GM21825 (cell line): ENCODE measurements around the gene CNTLN.
"Not testable (repeated sequence)": the region's sequence is repeated elsewhere in the genome, so short reads cannot be mapped to it uniquely, and the experiment has no call there.

ENCODE experiments used
- ATAC-seq: cut with Tn5 transposase; IDR thresholded peaks from one replicate; pipeline ENCODE4 v1.9.1; 2021; ENCODE audit warnings: mild to moderate bottlenecking, moderate library complexity; ENCODE audit not compliant: unreplicated experiment

The CNTLN gene

DNA sequence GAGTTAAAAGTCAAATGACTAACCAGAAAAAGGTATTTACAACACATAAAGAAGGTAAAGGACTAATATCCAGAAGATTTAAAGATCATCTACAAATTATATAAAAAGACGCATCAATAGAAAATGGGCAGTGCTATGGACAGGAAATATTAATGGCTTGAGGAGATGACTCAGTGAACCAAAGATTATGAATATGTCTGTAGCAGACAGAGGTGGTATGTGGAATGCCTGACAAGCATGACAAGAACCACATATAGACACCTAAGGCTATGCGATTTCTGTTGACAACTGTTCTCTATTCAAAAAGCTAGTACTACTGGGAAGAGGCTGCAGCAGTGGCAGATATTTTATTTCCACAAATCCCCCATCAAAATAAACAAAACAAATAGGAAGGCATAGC is 267.0 kb downstream of the CNTLN start:
- no peak for ATAC-seq

DNA sequence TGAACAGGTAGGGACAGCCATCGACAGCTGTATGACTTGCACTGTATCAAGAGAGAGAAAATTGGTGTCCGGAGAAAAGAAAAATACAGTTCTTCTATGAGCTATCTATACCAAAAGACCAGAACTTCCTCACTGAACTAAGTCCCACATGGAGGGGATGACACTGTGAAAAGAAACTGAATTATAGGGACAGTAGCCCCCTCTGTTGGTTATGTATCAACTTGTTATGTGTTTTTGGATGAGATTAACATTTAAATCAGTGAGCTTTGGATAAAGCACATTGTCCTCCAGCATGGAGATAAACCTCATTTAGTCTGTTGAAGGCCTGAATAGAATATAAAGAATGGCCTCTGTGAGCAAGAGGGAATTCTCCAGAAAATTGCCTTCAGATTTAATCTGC is 267.5 kb downstream of the CNTLN start:
- ATAC-seq, result no peak

DNA sequence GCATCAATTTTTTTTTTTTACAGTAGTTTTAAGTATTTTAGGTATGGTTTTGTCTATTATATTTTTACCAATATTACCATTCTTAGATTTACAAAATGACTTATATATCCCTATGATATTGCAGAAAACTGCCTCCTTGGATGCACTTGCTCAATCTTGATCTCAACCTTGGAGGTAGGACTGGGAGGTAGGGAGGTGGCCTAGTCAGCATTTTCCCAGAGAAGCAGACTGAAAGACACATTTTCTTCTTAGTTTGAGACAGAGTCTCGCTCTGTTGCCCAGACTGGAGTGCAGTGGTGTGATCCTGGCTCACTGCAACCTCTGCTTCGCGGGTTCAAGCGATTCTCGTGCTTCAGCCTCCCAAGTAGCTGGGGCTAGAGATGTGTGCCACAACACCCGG is 268.7 kb downstream of the CNTLN start:
- no peak for ATAC-seq

GRCh38 chr9:17414986-17415385 is 280.1 kb downstream of the CNTLN start:
- no peak for ATAC-seq

- no peak for ATAC-seq
Measured at GRCh38 chr9:17422994-17423680, 288.3 kb downstream of the CNTLN start.

DNA sequence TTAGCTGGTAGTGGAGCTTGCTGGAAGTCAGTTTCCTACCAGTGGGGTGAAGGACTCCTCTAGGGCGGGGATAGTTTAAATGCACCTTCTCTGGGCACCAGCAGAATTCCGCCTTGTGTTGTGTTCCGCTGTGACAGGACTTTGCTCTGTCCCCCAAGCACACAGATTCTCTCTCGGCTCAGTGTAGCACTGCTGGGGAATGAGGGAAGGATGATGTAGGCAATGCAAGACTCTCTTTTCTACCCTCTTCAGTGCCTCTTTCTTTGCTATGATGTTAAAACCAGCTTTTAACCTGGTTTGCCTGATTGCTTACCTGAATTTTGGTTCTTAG is 288.8 kb downstream of the CNTLN start:
- ATAC-seq, result no peak

GRCh38 chr9:17425384-17425783 is 290.5 kb downstream of the CNTLN start:
- no peak for ATAC-seq

- ATAC-seq, result no peak
Measured at GRCh38 chr9:17433526-17433925, 298.7 kb downstream of the CNTLN start.

GRCh38 chr9:17436854-17437253 is 302.0 kb downstream of the CNTLN start:
- ATAC-seq, result no peak

DNA sequence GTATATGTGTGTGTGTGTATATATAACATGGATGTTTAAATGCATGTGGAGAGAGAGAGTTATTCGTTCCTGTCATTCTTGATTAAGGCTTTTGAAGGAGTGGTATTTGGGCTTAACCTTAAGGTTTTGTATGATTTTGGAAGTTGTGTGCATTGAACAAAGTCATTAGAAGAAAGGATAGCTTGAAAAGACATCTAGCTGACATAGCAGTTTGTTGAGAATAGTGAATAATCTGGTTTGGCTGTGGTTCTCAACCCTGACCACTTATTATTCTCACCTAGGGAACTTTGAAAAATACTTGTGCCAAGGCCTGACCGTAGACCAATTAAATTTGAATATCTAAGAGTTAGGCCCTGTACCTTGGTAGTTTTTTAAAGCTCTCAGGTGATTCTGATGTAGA is 303.0 kb downstream of the CNTLN start:
- ATAC-seq, result no peak

GRCh38 chr9:17445126-17445525 is 310.3 kb downstream of the CNTLN start:
- not testable (repeated sequence) for ATAC-seq

GRCh38 chr9:17453751-17454150 is 318.9 kb downstream of the CNTLN start:
- ATAC-seq, result no peak

DNA sequence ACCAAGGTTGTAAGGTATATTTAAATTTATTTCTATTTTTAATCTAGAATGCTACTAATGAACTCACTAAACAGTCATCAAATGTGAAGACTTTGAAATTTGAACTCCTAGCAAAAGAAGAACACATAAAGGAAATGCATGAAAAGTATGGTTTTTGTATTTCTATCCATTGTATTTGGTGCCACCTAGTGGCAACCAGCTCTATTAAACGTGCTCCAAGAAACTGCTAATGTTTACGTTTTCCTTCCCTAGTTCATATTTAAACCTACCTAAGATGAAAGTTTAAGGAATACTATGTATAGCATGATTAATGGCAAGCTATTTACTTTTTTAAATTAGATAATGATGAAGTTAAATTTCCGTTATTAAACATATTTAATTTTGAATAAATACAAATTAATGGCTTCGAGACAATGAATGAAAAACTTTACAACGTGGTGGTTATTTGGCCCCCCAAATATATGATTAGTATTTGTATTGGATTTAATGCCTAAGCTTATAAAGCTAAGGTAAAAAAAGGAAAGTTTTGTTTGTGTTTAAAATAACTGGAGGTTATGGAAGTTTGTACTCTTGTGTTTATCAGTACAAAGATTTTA is 328.1 kb downstream of the CNTLN start:
- peak; percentile 50 for ATAC-seq

DNA sequence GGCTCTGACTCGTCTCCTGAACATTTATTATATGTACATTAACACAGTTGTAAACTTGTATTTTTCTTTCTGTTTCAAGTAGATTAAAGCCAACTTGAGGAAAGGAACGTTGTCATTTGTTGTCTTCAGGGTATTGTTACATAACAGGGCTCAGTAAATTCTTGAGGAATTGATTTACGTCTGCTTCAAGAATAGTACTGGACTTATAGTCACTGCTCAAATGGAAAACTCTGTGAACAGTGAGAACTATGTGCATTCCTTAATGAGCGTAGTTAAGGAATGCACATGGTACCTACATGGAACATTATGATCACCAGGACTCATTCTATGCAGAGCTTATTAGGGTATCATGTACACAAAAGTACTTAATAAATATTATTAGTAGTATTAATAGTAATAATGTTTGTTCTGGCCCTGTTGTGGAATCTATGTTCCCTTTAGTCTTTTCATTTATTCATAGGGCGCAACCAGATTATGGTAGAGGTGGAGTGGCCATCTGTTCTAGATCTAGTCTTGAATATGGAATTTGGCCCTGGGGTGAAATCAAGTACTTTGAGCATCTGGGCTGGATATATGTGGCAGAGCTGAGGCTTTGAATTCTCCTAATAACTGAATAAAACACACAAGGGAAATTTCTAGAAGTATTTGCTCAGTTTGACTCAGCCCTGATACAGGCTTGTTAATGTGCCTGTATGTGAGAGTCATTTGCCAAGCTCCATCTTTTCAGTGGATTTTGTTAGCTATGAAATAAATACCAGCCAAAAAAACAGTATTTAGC is 335.4 kb downstream of the CNTLN start:
- no peak for ATAC-seq

DNA sequence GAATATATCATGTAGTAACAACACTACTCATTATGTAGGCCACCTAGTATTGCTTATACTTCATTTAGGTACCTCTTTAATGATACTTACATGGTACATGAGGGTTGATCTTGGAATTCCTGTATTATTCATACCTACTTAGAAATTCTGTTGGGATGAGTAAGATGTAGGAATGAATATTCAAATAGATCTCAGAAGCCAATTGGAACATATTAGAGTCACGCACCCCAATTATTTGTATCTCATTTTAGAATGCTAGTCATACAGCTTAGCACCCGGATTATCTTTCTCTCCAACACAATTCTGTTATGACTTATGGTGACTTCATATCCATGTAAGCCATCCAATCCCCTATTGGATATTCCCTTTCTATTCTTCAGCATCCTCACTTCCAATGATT is 337.3 kb downstream of the CNTLN start:
- no peak for ATAC-seq

DNA sequence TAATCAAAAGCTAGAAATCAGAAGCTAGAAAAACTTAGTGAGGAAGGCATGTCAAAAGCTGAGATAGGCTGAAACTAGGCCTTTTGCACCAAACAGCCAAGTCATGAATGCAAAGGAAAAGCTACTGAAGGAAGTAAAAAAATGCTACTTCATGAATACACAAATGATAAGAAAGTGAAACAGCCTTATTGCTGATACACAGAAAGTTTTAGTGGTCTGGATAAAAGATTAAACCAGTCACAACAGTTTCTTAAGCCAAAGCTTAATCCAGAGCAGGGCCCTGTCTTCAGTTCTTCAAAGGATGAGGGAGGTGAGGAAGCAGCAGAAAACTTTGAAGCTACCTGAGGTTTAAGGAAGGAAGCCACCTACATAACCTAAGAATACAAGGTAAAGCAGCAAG is 341.6 kb downstream of the CNTLN start:
- no peak for ATAC-seq

- no peak for ATAC-seq
Measured at GRCh38 chr9:17477816-17478215, 343.0 kb downstream of the CNTLN start.

GRCh38 chr9:17480966-17481365 is 346.1 kb downstream of the CNTLN start:
- ATAC-seq, result no peak

GRCh38 chr9:17481565-17481964 is 346.7 kb downstream of the CNTLN start:
- no peak for ATAC-seq

DNA sequence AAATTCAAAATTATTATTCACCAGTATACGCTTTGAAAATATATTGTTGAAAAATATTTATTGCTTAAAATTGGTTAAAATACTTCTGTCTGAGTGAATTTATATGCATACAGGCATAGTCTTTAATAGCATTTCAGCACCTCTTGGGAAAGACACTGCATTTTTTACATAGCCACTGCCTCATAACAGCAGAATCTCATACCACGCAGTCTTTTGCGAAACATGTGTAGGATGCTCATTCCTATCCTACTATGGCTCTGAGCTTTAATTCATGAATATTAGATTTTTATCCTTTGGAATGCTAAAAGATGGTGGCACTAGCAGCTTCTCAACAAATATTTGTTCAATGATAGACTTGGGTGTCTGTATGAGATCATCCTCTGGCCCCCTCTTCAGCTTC is 350.1 kb downstream of the CNTLN start:
- ATAC-seq, result no peak

GRCh38 chr9:17486396-17486795 is 351.6 kb downstream of the CNTLN start:
- ATAC-seq, result no peak

- ATAC-seq, result no peak
Measured at GRCh38 chr9:17487467-17487866, 352.6 kb downstream of the CNTLN start.
